ENCODE results near the gene ABCB10. TPM values are rescaled to one million over a fixed set of nuclear protein-coding genes. Genes with fewer than 3 reads are reported as not detected.

The ABCB10 gene
- total and polyA plus RNA-seq, 10 donors = 6.9 to 21.9 (median 15.7) TPM

GRCh38 chr1:229474509-229474908 is 84.0 kb downstream of the ABCB10 start:
- no peaks in the 10 kb centered on the region for H3K27me3 ChIP-seq (replicated peaks in 1 of 7)
- intact Hi-C loops (cut with DNase I; ENCODE audit: low total_unique reads) = no loop called here
- peaks cover 0 to 99% (median 66%) of the 10 kb centered on the region in 6 donors for H3K36me3 ChIP-seq

GRCh38 chr1:229471175-229471574 is 87.3 kb downstream of the ABCB10 start:
- DNase-seq = no peak

More at GRCh38 chr1:229474509-229474908, 84.0 kb downstream of the ABCB10 start:
- 92 to 100% (median 96%) methylated on average over 2 of the region's 2 CpGs for WGBS, 5 donors
- no peak for DNase-seq
- TF ChIP-seq POLR2A (IDR thresholded peaks at IDR 0.05) (no peak), CTCF (IDR thresholded peaks at IDR 0.05 in 8 of 11, conservative IDR thresholded peaks at IDR 0.05 in 3 of 11) (no peak), POLR2AphosphoS5 (IDR thresholded peaks at IDR 0.05) (no peak)
- Histone ChIP-seq H3K4me1 (peaks cover 0 to 14% (median 11%) of the 10 kb centered on the region in 6 donors), H3K4me3 (no peak overlapping the region), H3K27ac (no peak overlapping the region), H3K9me3 (no peaks in the 10 kb centered on the region)

GRCh38 chr1:229470406-229471043 is 88.0 kb downstream of the ABCB10 start:
- DNase-seq = no peak
- Histone ChIP-seq H3K27me3 (replicated peaks in 1 of 7) (no peaks in the 10 kb centered on the region), H3K9me3 (no peaks in the 10 kb centered on the region), H3K4me3 (no peak overlapping the region), H3K27ac (no peak overlapping the region), H3K36me3 (peaks cover 0 to 100% (median 78%) of the 10 kb centered on the region in 6 donors), H3K4me1 (no peaks in the 10 kb centered on the region)
- no peak for TF ChIP-seq POLR2A (IDR thresholded peaks at IDR 0.05)
- TF ChIP-seq CTCF (IDR thresholded peaks at IDR 0.05 in 8 of 11, conservative IDR thresholded peaks at IDR 0.05 in 3 of 11) = no peak
- TF ChIP-seq POLR2AphosphoS5 (IDR thresholded peaks at IDR 0.05) = no peak
- 92 to 95% (median 93%) methylated on average over 8 of the region's 8 CpGs for WGBS, 5 donors
- intact Hi-C loops (cut with DNase I; ENCODE audit: low total_unique reads) = no loop called here

More at GRCh38 chr1:229471175-229471574, 87.3 kb downstream of the ABCB10 start:
- TF ChIP-seq CTCF (IDR thresholded peaks at IDR 0.05 in 8 of 11, conservative IDR thresholded peaks at IDR 0.05 in 3 of 11) (no peak), POLR2A (IDR thresholded peaks at IDR 0.05) (no peak), POLR2AphosphoS5 (IDR thresholded peaks at IDR 0.05) (no peak)
- H3K4me3 ChIP-seq = no peak overlapping the region
- WGBS, 5 donors = 85 to 100% (median 97%) methylated on average over 3 of the region's 3 CpGs
- peaks cover 0 to 100% (median 76%) of the 10 kb centered on the region in 6 donors for H3K36me3 ChIP-seq
- H3K4me1 ChIP-seq = no peaks in the 10 kb centered on the region
- no peak overlapping the region for H3K27ac ChIP-seq
- no peaks in the 10 kb centered on the region for H3K27me3 ChIP-seq (replicated peaks in 1 of 7)
- no peaks in the 10 kb centered on the region for H3K9me3 ChIP-seq
- intact Hi-C loops (cut with DNase I; ENCODE audit: low total_unique reads) = no loop called here

- H3K4me1 ChIP-seq = no peaks in the 10 kb centered on the region
- WGBS, 5 donors = 90 to 100% (median 95%) methylated on average over 1 of the region's 1 CpG
- no peak overlapping the region for H3K27ac ChIP-seq
- H3K27me3 ChIP-seq (replicated peaks in 1 of 7) = no peaks in the 10 kb centered on the region
- intact Hi-C loops (cut with DNase I; ENCODE audit: low total_unique reads) = no loop called here
- H3K9me3 ChIP-seq = no peaks in the 10 kb centered on the region
- no peak overlapping the region for H3K4me3 ChIP-seq
- TF ChIP-seq POLR2AphosphoS5 (IDR thresholded peaks at IDR 0.05) = no peak
- no peak for DNase-seq
- peaks cover under 1 to 100% (median 85%) of the 10 kb centered on the region in 6 donors for H3K36me3 ChIP-seq
These were observed 91.6 kb downstream of the ABCB10 start for GRCh38 chr1:229466887-229467286.

Small RNA genes lying within 50 kb of the gene (small RNA-seq; reads per million reads assigned to genes)
- gene HMGN2P19 = 0 reads per million in 4 donors
- 0 reads per million in 4 donors for gene RNA5SP78
- gene RNU4-21P = 0 reads per million in 4 donors

Other genes starting within 250 kb of the ABCB10 start
- gene CCSAP, start 215.7 kb downstream of the ABCB10 start, total RNA-seq = 10 to 100 TPM in 3 of 7 donors, 1 to 10 TPM in 4; 7.9 to 11.4 (median 9.6) TPM
- gene CCSAP, start 215.7 kb downstream of the ABCB10 start, polyA plus RNA-seq = 1 to 10 TPM; 2.1 to 7.1 (median 4.9) TPM
- under 1 TPM in 1 of 7 donors, not detected in 6; 0.66 TPM for gene ACTA1, start 124.6 kb downstream of the ABCB10 start, total RNA-seq
- gene ACTA1, start 124.6 kb downstream of the ABCB10 start, polyA plus RNA-seq = 1 to 10 TPM in 1 of 3 donors, under 1 TPM in 2; 0.61 to 5.0 (median 0.97) TPM
- 10 to 100 TPM; 23.0 to 42.8 (median 38.4) TPM for gene NUP133, start 50.4 kb downstream of the ABCB10 start, total RNA-seq
- gene NUP133, start 50.4 kb downstream of the ABCB10 start, polyA plus RNA-seq = 10 to 100 TPM; 15.3 to 21.0 (median 17.8) TPM
- 10 to 100 TPM; 15.8 to 24.7 (median 18.2) TPM for gene TAF5L, start 67.4 kb upstream of the ABCB10 start, total RNA-seq
- 10 to 100 TPM in 1 of 3 donors, 1 to 10 TPM in 2; 7.0 to 10.9 (median 7.7) TPM for gene TAF5L, start 67.4 kb upstream of the ABCB10 start, polyA plus RNA-seq
- 10 to 100 TPM in 3 of 7 donors, 1 to 10 TPM in 4; 6.7 to 13.6 (median 9.8) TPM for gene URB2, start 67.5 kb upstream of the ABCB10 start, total RNA-seq
- gene URB2, start 67.5 kb upstream of the ABCB10 start, polyA plus RNA-seq = 1 to 10 TPM; 2.1 to 3.5 (median 2.4) TPM